Mesothelial cell of epicardium (in vitro differentiated cells): ENCODE measurements around the gene HOXA5. TPM values are rescaled to one million over a fixed set of nuclear protein-coding genes. Genes with fewer than 3 reads are reported as not detected.

ENCODE experiments used
- DNase-seq, 2 experiments: peaks; one replicate each; pipeline ENCODE4 v3.0.0; 2021; ENCODE audit warnings: low spot score in 2 of 2; ENCODE audit not compliant: unreplicated experiment in 2 of 2
- H3K27ac Mint-ChIP-seq: 2 replicates; pipeline ENCODE4 v1.8.0; 2021; ENCODE audit warnings: mixed read lengths
- H3K27me3 Mint-ChIP-seq: 2 replicates; pipeline ENCODE4 v1.8.0; 2021; ENCODE audit warnings: low read depth, mixed read lengths
- H3K36me3 Mint-ChIP-seq: 2 replicates; pipeline ENCODE4 v1.8.0; 2021; ENCODE audit warnings: mixed read lengths
- H3K4me1 Mint-ChIP-seq: 2 replicates; pipeline ENCODE4 v1.8.0; 2021; ENCODE audit warnings: mixed read lengths
- H3K4me3 Mint-ChIP-seq: 2 replicates; pipeline ENCODE4 v1.8.0; 2021; ENCODE audit warnings: mild to moderate bottlenecking, moderate library complexity, mixed read lengths
- H3K9me3 Mint-ChIP-seq: 2 replicates; pipeline ENCODE4 v1.8.0; 2021; ENCODE audit warnings: mixed read lengths
- CTCF ChIP-seq: fragments of 200-600 bp; sonication (generic); IDR thresholded peaks from one replicate; pipeline ENCODE4 v1.5.0; 2021; ENCODE audit warnings: antibody characterized with exemption; ENCODE audit not compliant: unreplicated experiment
- total RNA-seq: library from RNA; stranded (reverse); gene quantifications from 3 replicates; pipeline ENCODE4 v1.2.1, GENCODE V29; 2021

Gene HOXA5
- total RNA-seq, 1 donor from 2014 or later = 133 TPM

GRCh38 chr7:27130540-27131389 is 12.7 kb downstream of the HOXA5 start, which contains the start of gene HOXA4:
Gene HOXA4, minus strand, starts transcription at chr7:27130757. Its CDS starts 24 bp downstream, at chr7:27130733.
- DNase-seq = peak; percentile 94
- peaks cover 14% of the 10 kb centered on the region for H3K36me3 Mint-ChIP-seq
- peak within 1 kb of the TSS; percentile 100 for H3K27ac Mint-ChIP-seq
- H3K4me1 Mint-ChIP-seq = peaks cover 84% of the 10 kb centered on the region
- no peaks in the 10 kb centered on the region for H3K27me3 Mint-ChIP-seq
- no peak for TF ChIP-seq CTCF
- H3K9me3 Mint-ChIP-seq = no peaks in the 10 kb centered on the region
- H3K4me3 Mint-ChIP-seq = peak within 1 kb of the TSS; percentile 88

- TF ChIP-seq CTCF = no peak
- Mint-ChIP-seq H3K9me3 (no peaks in the 10 kb centered on the region), H3K27ac (peak overlapping the region; percentile 100), H3K4me3 (peak overlapping the region; percentile 88), H3K4me1 (peaks cover 84% of the 10 kb centered on the region), H3K36me3 (peaks cover 14% of the 10 kb centered on the region), H3K27me3 (no peaks in the 10 kb centered on the region)
- DNase-seq = peak in 1 of 2 experiments; percentile 64
Observed at GRCh38 chr7:27129729-27130539, 13.5 kb downstream of the HOXA5 start.

GRCh38 chr7:27128776-27129728 is 14.4 kb downstream of the HOXA5 start:
- no peaks in the 10 kb centered on the region for H3K9me3 Mint-ChIP-seq
- DNase-seq = peak in 1 of 2 experiments; percentile 49
- H3K4me3 Mint-ChIP-seq = peak overlapping the region; percentile 88
- H3K4me1 Mint-ChIP-seq = peaks cover 84% of the 10 kb centered on the region
- no peaks in the 10 kb centered on the region for H3K27me3 Mint-ChIP-seq
- no peak for TF ChIP-seq CTCF
- H3K36me3 Mint-ChIP-seq = peaks cover 21% of the 10 kb centered on the region
- H3K27ac Mint-ChIP-seq = peak overlapping the region; percentile 100

GRCh38 chr7:27128034-27128433 is 15.4 kb downstream of the HOXA5 start:
- peaks cover 84% of the 10 kb centered on the region for H3K4me1 Mint-ChIP-seq
- DNase-seq = no peak
- H3K9me3 Mint-ChIP-seq = no peaks in the 10 kb centered on the region
- H3K4me3 Mint-ChIP-seq = peak overlapping the region; percentile 88
- peak overlapping the region; percentile 100 for H3K27ac Mint-ChIP-seq
- no peaks in the 10 kb centered on the region for H3K27me3 Mint-ChIP-seq
- peaks cover 24% of the 10 kb centered on the region for H3K36me3 Mint-ChIP-seq
- no peak for TF ChIP-seq CTCF
